Left kidney (tissue), 1 donor: Measurements from ENCODE around the gene TCF25. TPM values are rescaled to one million over a fixed set of nuclear protein-coding genes. Genes with fewer than 3 reads are reported as not detected.

Experiments
- polyA plus RNA-seq: library from polyadenylated mRNA; unstranded; fragments of 120-200 nt; gene quantifications from one replicate; pipeline ENCODE4 v1.2.1, GENCODE V29; 2013; ENCODE audit not compliant: insufficient read length

TCF25 gene
- polyA plus RNA-seq, 1 donor: 168 TPM

Other genes with a start within 250 kb of the TCF25 start
- gene CHMP1A, start 215.9 kb upstream of the TCF25 start, polyA plus RNA-seq: 56.1 TPM
- 15.5 TPM for gene SPATA33, start 215.8 kb upstream of the TCF25 start, polyA plus RNA-seq
- gene CDK10, start 186.9 kb upstream of the TCF25 start, polyA plus RNA-seq: 122 TPM
- gene SPATA2L, start 171.9 kb upstream of the TCF25 start, polyA plus RNA-seq: 4.3 TPM
- 12.6 TPM for gene VPS9D1, start 152.7 kb upstream of the TCF25 start, polyA plus RNA-seq
- gene ZNF276, start 152.1 kb upstream of the TCF25 start, polyA plus RNA-seq: 26.1 TPM
- 50.2 TPM for gene FANCA, start 56.9 kb upstream of the TCF25 start, polyA plus RNA-seq
- 15.7 TPM for gene SPIRE2, start 45.1 kb upstream of the TCF25 start, polyA plus RNA-seq
- 4.9 TPM for gene MC1R, start 45.3 kb downstream of the TCF25 start, polyA plus RNA-seq
- gene TUBB3, start 49.8 kb downstream of the TCF25 start, polyA plus RNA-seq: 8.8 TPM
- gene DEF8, start 75.2 kb downstream of the TCF25 start, polyA plus RNA-seq: 38.6 TPM
- 10.6 TPM for gene DBNDD1, start 145.9 kb downstream of the TCF25 start, polyA plus RNA-seq
- 0.91 TPM for gene PRDM7, start 203.7 kb downstream of the TCF25 start, polyA plus RNA-seq